OCI-LY3 (cell line): ENCODE measurements around the gene PTPRR.

ENCODE experiments used
- H2AFZ ChIP-seq: fragments of 200-600, 300-600 bp; shearing (Covaris generic); 2 replicates; pipeline ENCODE4 v1.6.0; 2014; ENCODE audit warnings: antibody characterized with exemption, low read depth, low read length
- H3K27ac ChIP-seq: fragments of 200-600, 300-600 bp; sonication (generic); 2 replicates; pipeline ENCODE4 v1.5.1; 2014; ENCODE audit warnings: mild to moderate bottlenecking, low read length, moderate library complexity, mixed read lengths
- H3K27me3 ChIP-seq: fragments of 200-600, 300-600 bp; sonication (generic); 2 replicates; pipeline ENCODE4 v1.6.1; 2014; ENCODE audit warnings: low read depth, low read length, mixed read lengths
- H3K36me3 ChIP-seq: fragments of 200-600, 300-600 bp; sonication (generic); replicated peaks from 2 replicates; pipeline ENCODE3; 2014; ENCODE audit warnings: low read depth, low read length, mixed read lengths
- H3K4me1 ChIP-seq: fragments of 300-600, 200-600 bp; sonication (generic); 2 replicates; pipeline ENCODE4 v1.6.1; 2014; ENCODE audit warnings: low read length, mixed read lengths
- H3K4me2 ChIP-seq: fragments of 200-600, 300-600 bp; sonication (generic); 2 replicates; pipeline ENCODE4 v1.6.1; 2014; ENCODE audit warnings: low read length, mixed read lengths
- H3K4me3 ChIP-seq: fragments of 300-600, 200-600 bp; sonication (generic); 2 replicates; pipeline ENCODE4 v1.5.1; 2014; ENCODE audit warnings: antibody characterized with exemption, mild to moderate bottlenecking, low read length, moderate library complexity
- H3K79me2 ChIP-seq: fragments of 300-600, 200-600 bp; shearing (Covaris generic); 2 replicates; pipeline ENCODE4 v1.6.1; 2014; ENCODE audit warnings: mild to moderate bottlenecking, low read length, mixed read lengths
- H3K9ac ChIP-seq: fragments of 300-600, 200-600 bp; shearing (Covaris generic); 2 replicates; pipeline ENCODE4 v1.6.0; 2014; ENCODE audit warnings: mild to moderate bottlenecking, low read length, moderate library complexity
- H3K9me3 ChIP-seq: fragments of 200-600, 300-600 bp; shearing (Covaris generic); 2 replicates; pipeline ENCODE4 v1.6.1; 2014; ENCODE audit warnings: low read length, mixed read lengths; ENCODE audit not compliant: insufficient read depth
- H4K20me1 ChIP-seq: fragments of 200-600, 300-600 bp; sonication (generic); 2 replicates; pipeline ENCODE4 v1.6.1; 2016; ENCODE audit warnings: low read length, mixed read lengths; ENCODE audit not compliant: insufficient read depth
- EZH2phosphoT487 ChIP-seq: fragments of 200-600 bp; shearing (Covaris generic); IDR thresholded peaks from 2 replicates; pipeline ENCODE4 v1.6.1; 2018; ENCODE audit warnings: antibody characterized with exemption, mixed run types, low read depth
- TF ChIP-seq, protein P1 (sequence below): fragments of 200-600, 300-600 bp; sonication (generic); IDR thresholded peaks from 2 replicates; pipeline ENCODE4 v1.5.1; 2014; ENCODE audit warnings: antibody characterized with exemption, low read length, low read depth

Gene PTPRR

GRCh38 chr12:70607107-70607506 lies 313.4 kb downstream of the PTPRR start:
- no peak overlapping the region for H3K4me3 ChIP-seq
- no peak overlapping the region for H3K9ac ChIP-seq
- no peaks in the 10 kb centered on the region for H3K27me3 ChIP-seq
- no peak overlapping the region for H2AFZ ChIP-seq
- H3K36me3 ChIP-seq, result no peaks in the 10 kb centered on the region
- H3K79me2 ChIP-seq, result no peaks in the 10 kb centered on the region
- H3K27ac ChIP-seq, result no peak overlapping the region
- no peaks in the 10 kb centered on the region for H3K4me1 ChIP-seq
- H3K4me2 ChIP-seq, result no peak overlapping the region
- TF ChIP-seq, protein P1, sequence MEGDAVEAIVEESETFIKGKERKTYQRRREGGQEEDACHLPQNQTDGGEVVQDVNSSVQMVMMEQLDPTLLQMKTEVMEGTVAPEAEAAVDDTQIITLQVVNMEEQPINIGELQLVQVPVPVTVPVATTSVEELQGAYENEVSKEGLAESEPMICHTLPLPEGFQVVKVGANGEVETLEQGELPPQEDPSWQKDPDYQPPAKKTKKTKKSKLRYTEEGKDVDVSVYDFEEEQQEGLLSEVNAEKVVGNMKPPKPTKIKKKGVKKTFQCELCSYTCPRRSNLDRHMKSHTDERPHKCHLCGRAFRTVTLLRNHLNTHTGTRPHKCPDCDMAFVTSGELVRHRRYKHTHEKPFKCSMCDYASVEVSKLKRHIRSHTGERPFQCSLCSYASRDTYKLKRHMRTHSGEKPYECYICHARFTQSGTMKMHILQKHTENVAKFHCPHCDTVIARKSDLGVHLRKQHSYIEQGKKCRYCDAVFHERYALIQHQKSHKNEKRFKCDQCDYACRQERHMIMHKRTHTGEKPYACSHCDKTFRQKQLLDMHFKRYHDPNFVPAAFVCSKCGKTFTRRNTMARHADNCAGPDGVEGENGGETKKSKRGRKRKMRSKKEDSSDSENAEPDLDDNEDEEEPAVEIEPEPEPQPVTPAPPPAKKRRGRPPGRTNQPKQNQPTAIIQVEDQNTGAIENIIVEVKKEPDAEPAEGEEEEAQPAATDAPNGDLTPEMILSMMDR, result no peak
- no peaks in the 10 kb centered on the region for H4K20me1 ChIP-seq
- H3K9me3 ChIP-seq, result no peaks in the 10 kb centered on the region

- no peaks in the 10 kb centered on the region for H3K36me3 ChIP-seq
- no peaks in the 10 kb centered on the region for H3K9me3 ChIP-seq
- H3K4me3 ChIP-seq, result no peak overlapping the region
- no peaks in the 10 kb centered on the region for H3K79me2 ChIP-seq
- no peak overlapping the region for H3K4me2 ChIP-seq
- TF ChIP-seq, protein P1, result no peak
- TF ChIP-seq EZH2phosphoT487, result no peak
- H3K9ac ChIP-seq, result no peak overlapping the region
- no peaks in the 10 kb centered on the region for H4K20me1 ChIP-seq
- H2AFZ ChIP-seq, result no peak overlapping the region
- H3K4me1 ChIP-seq, result no peaks in the 10 kb centered on the region
- no peaks in the 10 kb centered on the region for H3K27me3 ChIP-seq
- no peak overlapping the region for H3K27ac ChIP-seq
Measured at GRCh38 chr12:70605976-70606375, 314.6 kb downstream of the PTPRR start.

DNA sequence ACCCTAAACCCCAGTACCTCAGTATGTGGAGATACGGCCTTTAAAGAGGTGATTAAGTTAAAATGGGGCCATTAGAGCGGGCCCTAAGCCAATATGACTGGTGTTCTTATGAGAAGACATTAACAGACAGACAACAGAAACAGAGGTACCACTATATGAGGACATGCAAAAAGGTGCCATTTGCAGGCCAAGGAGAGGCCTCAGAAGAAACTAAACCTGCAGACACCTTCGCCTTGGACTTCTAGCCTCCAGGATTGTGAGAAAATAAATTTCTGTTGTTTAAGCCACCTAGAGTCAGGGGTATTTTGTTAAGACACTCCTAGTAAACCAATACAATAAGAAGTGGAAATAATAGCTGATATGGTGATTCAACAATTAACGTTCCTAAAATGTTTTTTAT lies 315.9 kb downstream of the PTPRR start:
- Histone ChIP-seq H3K27me3 (no peaks in the 10 kb centered on the region), H3K36me3 (no peaks in the 10 kb centered on the region), H3K9ac (no peak overlapping the region), H3K79me2 (no peaks in the 10 kb centered on the region), H3K4me1 (no peaks in the 10 kb centered on the region), H3K4me3 (no peak overlapping the region), H3K9me3 (no peaks in the 10 kb centered on the region), H3K27ac (no peak overlapping the region), H2AFZ (no peak overlapping the region), H4K20me1 (no peaks in the 10 kb centered on the region), H3K4me2 (no peak overlapping the region)
- TF ChIP-seq EZH2phosphoT487, result no peak
- TF ChIP-seq, protein P1, result no peak

DNA sequence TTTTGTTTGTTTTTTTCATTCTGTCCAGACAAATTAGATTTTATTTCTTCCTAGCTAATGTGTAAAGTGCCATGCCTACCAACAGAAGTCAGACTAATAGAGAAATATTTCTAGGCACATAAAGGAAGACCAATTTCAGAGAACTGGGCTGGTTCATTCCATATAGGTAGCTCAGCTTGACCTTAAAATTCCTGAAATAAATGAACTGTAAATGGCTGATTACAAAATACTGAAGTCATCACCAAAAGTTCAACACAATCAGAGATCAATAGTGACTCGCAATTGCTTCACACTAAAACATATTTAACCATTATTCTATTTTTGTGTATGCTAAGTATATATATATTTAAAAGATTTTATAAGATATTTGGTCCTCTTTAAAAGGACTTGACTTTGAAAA lies 317.5 kb downstream of the PTPRR start:
- H3K4me2 ChIP-seq, result no peak overlapping the region
- H4K20me1 ChIP-seq, result no peaks in the 10 kb centered on the region
- H3K4me1 ChIP-seq, result no peaks in the 10 kb centered on the region
- H3K9ac ChIP-seq, result no peak overlapping the region
- H3K27me3 ChIP-seq, result no peaks in the 10 kb centered on the region
- H2AFZ ChIP-seq, result no peak overlapping the region
- TF ChIP-seq, protein P1, result no peak
- TF ChIP-seq EZH2phosphoT487, result no peak
- H3K36me3 ChIP-seq, result no peaks in the 10 kb centered on the region
- no peaks in the 10 kb centered on the region for H3K79me2 ChIP-seq
- no peaks in the 10 kb centered on the region for H3K9me3 ChIP-seq
- H3K4me3 ChIP-seq, result no peak overlapping the region
- no peak overlapping the region for H3K27ac ChIP-seq
